ENCODE data around the gene BCL11B. TPM values are rescaled to one million over a fixed set of nuclear protein-coding genes. Genes with fewer than 3 reads are reported as not detected.

Gene BCL11B
- total RNA-seq, 6 donors from 2014 or later: 1.1 to 4.5 (median 2.2) TPM

- DNase-seq (no peak), ATAC-seq (ENCODE audit: low FRiP score in 2 of 2) (no peak)
- 90 to 94% methylated on average over 4 to 7 of the region's 7 CpGs for WGBS, 2 donors
- Histone ChIP-seq H3K27ac (no peak overlapping the region), H3K36me3 (no peaks in the 10 kb centered on the region), H3K27me3 (no peaks in the 10 kb centered on the region), H3K4me1 (peaks cover 7 to 17% (median 9%) of the 10 kb centered on the region in 4 donors), H3K9me3 (no peaks in the 10 kb centered on the region), H3K4me3 (no peak overlapping the region)
- TF ChIP-seq POLR2A (IDR thresholded peaks at IDR 0.05) (no peak), EP300 (IDR thresholded peaks at IDR 0.05) (no peak), CTCF (IDR thresholded peaks at IDR 0.05) (no peak), POLR2AphosphoS5 (IDR thresholded peaks at IDR 0.05) (no peak)
Measured at GRCh38 chr14:99194136-99194535, 77.9 kb downstream of the BCL11B start.

GRCh38 chr14:99192830-99193229, 79.2 kb downstream of the BCL11B start:
- Histone ChIP-seq H3K27ac (no peak overlapping the region), H3K9me3 (no peaks in the 10 kb centered on the region), H3K4me3 (no peak overlapping the region), H3K4me1 (peaks cover 7 to 17% (median 9%) of the 10 kb centered on the region in 4 donors), H3K36me3 (no peaks in the 10 kb centered on the region), H3K27me3 (no peaks in the 10 kb centered on the region)
- ATAC-seq (ENCODE audit: low FRiP score in 2 of 2): no peak
- WGBS, 2 donors: 59 to 71% methylated on average over 6 of the region's 6 CpGs
- DNase-seq: no peak
- TF ChIP-seq POLR2AphosphoS5 (IDR thresholded peaks at IDR 0.05): no peak
- no peak for TF ChIP-seq CTCF (IDR thresholded peaks at IDR 0.05)
- no peak for TF ChIP-seq POLR2A (IDR thresholded peaks at IDR 0.05)
- no peak for TF ChIP-seq EP300 (IDR thresholded peaks at IDR 0.05)

- H3K27ac ChIP-seq: peak overlapping the region in 1 of 4 donors; percentile 26
- no peaks in the 10 kb centered on the region for H3K27me3 ChIP-seq
- 32 to 41% methylated on average over 24 to 26 of the region's 26 CpGs for WGBS, 2 donors
- no peaks in the 10 kb centered on the region for H3K36me3 ChIP-seq
- DNase-seq: peak in 1 of 2 donors; percentile 62
- ATAC-seq (ENCODE audit: low FRiP score in 2 of 2): peak; percentile 61 to 78
- H3K4me1 ChIP-seq: peaks cover 7 to 17% (median 9%) of the 10 kb centered on the region in 4 donors
- no peaks in the 10 kb centered on the region for H3K9me3 ChIP-seq
- peak overlapping the region in 3 of 4 donors; percentile 23 to 38 (median 32) for H3K4me3 ChIP-seq
- TF ChIP-seq POLR2A (IDR thresholded peaks at IDR 0.05) (no peak), EP300 (IDR thresholded peaks at IDR 0.05) (no peak), POLR2AphosphoS5 (IDR thresholded peaks at IDR 0.05) (no peak), CTCF (IDR thresholded peaks at IDR 0.05) (no peak)
Measured at GRCh38 chr14:99192028-99192621, 79.9 kb downstream of the BCL11B start.

- peak overlapping the region in 3 of 4 donors; percentile 23 to 38 (median 32) for H3K4me3 ChIP-seq
- DNase-seq (no peak), ATAC-seq (ENCODE audit: low FRiP score in 2 of 2) (no peak)
- H3K9me3 ChIP-seq: no peaks in the 10 kb centered on the region
- H3K27me3 ChIP-seq: no peaks in the 10 kb centered on the region
- peak overlapping the region in 1 of 4 donors; percentile 26 for H3K27ac ChIP-seq
- WGBS, 2 donors: 7 to 16% methylated on average over 10 of the region's 10 CpGs
- H3K4me1 ChIP-seq: peaks cover 7 to 17% (median 9%) of the 10 kb centered on the region in 4 donors
- TF ChIP-seq EP300 (IDR thresholded peaks at IDR 0.05) (no peak), POLR2AphosphoS5 (IDR thresholded peaks at IDR 0.05) (no peak), POLR2A (IDR thresholded peaks at IDR 0.05) (no peak), CTCF (IDR thresholded peaks at IDR 0.05) (no peak)
- H3K36me3 ChIP-seq: no peaks in the 10 kb centered on the region
Measured at GRCh38 chr14:99191395-99192027, 80.5 kb downstream of the BCL11B start.

Data from upper lobe of left lung (tissue), 6 donors.